GM19035 (cell line): ENCODE measurements around the gene CCDC174.
"Not testable (repeated sequence)": the region's sequence is repeated elsewhere in the genome, so short reads cannot be mapped to it uniquely, and the experiment has no call there.

Source experiments
- ATAC-seq: cut with Tn5 transposase; IDR thresholded peaks from one replicate; pipeline ENCODE4 v1.9.1; 2021; ENCODE audit not compliant: unreplicated experiment

The CCDC174 gene

DNA sequence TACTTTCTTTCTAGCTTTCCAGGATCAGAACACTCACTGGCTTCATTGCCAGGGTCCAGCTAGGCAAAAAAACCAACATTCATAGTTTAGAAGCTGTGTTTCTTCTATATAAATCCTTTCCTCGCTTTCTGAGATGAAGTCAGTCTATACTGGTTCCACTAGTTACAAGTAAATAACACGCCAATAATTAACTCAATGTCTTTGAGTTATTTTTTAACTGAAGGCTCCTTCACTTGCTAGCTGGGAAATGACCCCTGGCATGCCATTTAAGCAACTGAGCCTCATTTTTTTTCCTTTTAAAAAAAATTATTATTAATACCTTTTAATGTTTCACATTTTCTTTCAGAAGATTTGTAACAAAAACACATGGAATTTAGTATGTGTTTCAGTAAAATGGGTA is 2.1 kb upstream of the CCDC174 start:
- no peak for ATAC-seq

DNA sequence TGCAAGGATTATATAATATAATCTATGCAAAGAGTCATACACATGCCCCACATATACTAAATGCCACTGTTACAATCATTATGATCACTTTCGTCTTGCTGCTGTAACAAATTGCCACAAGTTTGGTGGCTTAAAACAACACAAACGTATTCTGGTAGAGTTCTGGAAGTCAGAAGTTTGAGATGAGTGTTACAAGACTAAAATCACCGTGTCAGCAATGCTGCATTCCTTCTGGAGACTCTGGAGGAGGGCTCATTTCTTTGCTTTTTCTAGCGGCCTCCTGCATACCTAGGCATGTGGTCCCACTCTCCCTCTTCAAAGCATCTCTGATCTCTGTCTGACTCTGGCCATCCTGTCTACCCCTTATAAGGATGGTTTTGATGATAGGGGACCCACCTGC is 1.4 kb upstream of the CCDC174 start:
- no peak for ATAC-seq

DNA sequence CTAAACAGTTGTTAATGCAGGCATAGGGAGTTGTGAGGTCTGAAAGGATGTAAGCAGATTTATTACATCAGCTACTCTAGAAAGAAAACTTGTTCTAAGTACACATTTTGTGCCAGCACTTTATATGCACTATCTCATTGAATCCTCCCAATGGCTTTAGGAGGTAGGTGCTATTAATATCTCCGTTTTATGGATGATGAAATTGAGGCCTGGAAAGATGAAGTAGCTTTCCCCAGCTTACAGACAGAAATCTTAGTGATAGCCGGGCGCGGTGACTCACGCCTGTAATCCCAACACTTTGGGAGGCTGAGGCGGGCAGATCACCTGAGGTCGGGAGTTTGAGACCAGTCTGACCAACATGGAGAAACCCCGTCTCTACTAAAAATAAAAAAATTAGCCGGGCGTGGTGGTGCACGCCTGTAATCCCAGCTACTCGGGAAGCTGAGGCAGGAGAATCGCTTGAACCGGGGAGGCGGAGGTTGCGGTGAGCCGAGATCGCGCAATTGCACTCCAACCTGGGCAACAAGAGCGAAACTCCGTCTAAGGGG is 872 bp downstream of the CCDC174 start:
- ATAC-seq, result not testable (repeated sequence)

DNA sequence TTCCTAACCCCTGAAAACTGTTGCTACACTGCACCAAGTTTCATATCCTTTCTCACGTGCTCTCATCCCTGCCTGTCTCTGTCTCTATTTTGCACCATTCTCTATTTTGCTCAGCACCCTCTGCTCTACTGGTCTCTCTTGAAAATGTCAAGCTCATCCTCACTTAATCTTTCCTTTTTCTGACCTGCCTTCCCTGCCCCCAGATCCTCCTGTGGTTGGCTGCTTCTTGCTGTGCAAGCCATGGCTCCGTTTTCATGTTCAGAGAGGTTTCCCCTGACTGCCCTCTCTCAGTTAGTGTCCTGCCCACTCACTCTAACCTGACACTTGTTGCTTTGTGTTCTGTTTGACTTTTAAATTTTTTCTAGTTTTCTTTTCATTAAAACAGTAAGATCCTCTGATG is 6.0 kb downstream of the CCDC174 start:
- ATAC-seq, result no peak

DNA sequence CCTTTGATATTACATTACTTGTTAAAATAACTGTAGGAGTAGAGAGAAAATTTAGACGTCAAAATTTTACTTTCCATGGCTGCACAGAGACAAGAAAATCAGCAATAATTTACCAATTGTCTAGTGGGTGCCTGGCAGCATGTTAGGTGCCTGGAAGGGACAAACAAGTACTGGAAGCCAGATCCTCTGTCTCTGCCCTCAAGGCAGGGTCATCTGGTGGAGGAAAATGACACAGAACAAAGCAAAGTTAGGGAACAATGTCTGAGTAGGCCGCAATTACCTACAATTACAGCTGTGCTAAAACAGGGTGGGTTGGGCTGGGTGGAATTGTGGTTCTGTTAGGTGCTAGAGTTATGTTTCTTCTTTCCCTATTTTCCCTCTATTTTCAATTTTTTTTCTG is 7.4 kb downstream of the CCDC174 start:
- no peak for ATAC-seq

DNA sequence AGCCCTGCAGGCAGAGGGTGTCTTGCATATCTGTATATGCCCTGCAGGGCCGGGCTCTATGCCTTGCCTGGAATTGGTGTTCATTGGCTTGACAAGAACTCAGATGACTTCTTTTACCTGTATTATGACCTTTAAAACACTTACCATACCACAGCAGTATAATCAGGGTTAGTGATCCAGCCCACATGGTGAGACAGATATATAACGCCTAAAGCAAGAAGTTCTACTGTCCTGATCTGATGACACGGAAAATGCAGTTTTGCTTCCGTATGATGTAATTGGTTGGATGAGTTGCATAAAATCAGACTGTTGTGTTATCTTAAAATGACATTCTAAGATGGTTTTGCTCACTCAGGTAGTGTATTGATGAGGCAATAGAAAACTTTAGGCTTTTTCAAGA is 9.4 kb downstream of the CCDC174 start:
- no peak for ATAC-seq

DNA sequence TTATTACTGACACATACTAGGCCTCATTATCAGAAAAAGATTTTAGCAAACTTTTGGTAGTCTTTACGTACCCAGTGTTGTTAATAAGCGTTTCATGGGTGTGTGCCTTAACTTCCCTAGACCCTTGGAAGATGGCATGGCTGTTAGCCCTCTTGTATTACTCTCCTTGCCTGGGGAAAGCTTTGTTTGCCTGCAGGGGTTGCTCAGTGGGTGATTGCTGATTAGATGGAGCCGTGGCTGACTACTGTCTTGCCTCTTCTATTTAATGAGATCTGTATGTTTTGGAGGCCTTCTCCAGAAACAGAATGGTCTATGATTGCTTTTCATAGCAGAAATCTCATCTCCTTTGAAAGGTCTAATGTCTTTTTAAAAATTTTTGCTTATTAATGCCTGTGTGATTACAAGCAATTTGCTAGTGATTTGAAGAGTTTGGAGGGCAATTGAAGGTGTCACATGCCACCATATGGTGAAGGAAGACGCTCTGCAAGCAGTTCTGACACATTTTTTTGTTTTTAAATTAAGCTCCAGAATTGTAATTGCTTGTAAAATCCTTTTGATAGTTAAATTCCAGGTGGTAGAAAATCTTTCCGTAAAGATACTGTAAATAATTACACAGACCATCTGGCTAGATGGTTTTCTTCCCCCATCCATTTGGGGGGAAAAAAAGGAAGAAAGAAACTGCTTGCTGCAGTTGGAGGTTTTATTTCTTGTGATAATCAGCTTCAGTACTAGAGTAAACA is 12.0 kb downstream of the CCDC174 start:
- no peak for ATAC-seq

DNA sequence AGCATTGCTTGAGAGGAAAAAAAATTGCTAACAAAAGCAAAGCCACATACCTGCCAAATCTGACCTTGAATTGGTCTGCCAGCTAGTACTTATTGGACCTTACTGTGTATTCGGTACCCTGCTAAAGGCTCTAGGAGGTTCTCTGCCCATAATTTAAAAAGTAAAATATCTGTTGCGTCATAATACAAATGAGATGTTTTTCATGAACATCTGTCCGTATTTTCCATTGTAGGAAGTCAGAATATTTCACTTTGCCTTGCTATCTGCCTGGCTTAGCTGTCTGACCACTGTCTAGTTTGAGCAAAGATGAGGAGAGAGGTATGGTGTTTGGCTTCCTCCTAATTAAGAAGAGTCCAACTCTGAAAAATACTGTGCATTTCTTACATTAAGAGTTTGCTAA is 12.6 kb downstream of the CCDC174 start:
- ATAC-seq, result no peak

DNA sequence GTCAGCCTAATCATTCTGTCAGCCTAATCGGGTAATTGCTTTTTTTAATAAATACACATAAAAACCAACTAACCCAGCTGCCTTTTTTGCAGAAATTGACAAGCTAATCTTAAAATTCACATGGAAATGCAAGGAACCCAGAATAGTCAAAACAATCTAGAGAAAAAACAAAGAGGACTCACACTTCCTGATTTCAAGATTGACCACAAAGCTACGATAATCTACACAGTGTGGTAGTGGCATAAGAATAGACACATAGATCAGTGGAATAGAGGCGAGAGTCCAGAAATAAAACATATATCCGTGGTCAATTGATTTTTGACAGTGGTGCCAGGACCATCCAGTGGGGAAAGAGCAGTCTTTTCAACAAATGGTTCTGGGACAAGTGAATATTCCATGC is 21.0 kb downstream of the CCDC174 start:
- ATAC-seq, result no peak

DNA sequence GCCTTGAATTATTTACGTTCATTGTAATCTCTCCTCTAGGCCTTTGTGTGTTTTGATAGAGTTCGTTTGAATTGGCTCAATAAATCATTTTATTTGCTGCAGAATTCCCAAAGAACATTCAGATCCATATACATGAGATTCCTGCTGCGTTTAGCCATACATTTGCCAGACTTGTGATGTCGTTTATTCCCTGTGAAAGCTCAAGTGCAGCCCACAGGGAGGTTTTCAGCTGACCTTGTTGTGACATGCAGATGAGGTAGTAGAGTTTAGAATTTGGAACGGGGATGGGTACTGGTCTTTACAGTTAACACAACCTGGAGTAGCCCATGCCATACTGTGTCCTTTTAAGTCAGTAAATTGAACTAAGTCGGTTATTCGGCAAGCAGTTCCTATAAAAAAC is 23.3 kb downstream of the CCDC174 start, which contains the start of gene C3orf20:
Gene C3orf20, plus strand, starts transcription at position 301 of the 400 bp plus-strand sequence. CDS start 7,573 bp downstream, outside the sequence.
- no peak for ATAC-seq

DNA sequence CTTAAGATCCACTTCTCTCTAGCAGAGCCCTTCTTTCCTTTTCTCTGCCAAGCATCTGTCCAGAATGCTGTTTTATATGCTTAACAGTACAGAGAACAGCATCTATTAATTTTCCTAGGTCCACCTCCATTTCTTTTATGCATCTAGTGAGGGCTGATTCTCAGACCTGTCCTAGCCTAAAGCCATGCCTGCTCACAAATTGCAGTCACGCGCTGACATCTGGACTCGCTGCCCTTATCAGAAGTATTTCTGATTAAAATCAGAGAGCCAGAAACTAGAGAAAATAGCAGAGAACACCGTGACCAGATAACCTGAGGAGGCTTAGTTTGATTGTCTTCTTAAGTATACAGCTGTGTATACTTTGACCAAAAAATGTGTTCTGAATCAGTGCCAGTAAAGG is 25.3 kb downstream of the CCDC174 start:
- ATAC-seq, result no peak

DNA sequence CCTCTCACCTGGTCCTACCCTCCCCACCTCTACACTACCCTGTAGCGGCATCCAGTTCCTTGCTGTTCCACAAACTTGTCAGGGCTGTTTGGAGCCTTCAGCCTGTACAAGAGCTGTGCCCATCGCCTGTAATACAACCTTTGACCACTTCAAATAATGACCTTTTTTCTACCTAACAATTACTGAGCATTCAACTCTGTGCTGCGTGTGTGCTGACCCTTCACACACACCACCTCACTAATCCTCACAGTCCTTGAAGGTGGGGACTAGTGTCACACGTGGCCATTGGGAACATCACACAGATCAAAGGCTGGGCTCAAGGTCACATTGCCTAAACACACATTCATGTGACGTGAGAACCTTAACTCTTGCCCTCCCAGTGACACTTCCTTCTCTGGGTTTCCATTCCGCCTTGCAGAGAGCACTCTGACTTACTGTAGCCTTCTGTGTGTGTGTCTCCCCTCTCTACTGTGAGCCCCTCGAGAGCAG is 26.5 kb downstream of the CCDC174 start:
- no peak for ATAC-seq

DNA sequence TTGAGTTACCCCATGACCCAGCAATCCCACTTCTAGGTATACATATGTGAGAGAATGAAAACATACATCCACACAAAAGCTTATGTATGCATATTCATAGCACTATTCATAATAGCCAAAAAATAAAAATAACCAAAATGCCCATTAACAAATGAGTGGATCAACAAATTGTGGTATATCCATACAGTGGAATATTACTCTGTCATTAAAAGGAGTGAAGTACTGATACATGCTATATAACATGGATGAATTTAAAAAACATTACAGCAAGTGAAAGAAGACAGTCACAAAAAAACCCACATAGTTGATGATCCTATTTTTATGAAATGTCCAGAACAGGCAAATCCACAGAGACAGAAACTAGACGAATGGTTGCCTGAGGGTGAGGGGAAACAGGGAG is 28.6 kb downstream of the CCDC174 start:
- no peak for ATAC-seq

DNA sequence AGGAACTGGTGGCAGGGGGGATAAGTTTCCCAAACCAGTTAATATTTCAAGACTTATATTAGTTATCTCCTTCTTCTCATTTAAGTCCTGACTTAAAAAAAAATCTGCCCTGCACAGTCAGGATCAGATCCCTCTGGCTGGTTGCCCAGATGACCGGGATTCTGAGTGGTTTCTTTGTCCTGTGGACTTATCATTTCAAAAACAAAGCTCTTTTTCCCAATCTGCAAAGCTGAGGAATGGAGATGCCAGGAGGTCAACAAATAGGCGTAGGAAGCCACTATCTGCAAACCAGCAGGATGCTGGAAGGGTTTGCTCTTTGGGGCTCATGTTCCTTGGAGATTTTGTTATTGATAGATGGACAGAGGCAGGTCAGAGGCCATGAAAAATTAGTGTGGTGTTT is 29.2 kb downstream of the CCDC174 start:
- ATAC-seq, result no peak

DNA sequence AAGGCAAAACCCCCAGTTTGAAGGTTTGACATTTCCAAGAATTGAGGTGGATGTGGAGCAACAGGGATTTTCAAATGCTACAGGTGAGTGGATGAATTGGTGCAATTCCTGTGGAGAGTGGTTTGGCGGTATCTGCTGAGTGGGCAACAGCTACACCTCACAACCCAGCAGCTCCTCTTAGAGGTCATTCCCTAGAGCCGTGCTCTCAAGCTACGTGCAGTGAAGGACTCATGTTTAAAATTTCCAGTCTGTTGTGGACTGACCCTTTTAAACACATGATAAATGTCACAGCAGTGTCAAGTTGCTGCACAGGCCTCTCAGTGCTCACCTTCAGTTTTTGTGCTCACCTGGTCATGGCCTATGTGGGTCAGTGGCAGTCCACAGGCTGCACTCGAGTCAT is 32.9 kb downstream of the CCDC174 start:
- ATAC-seq, result no peak

DNA sequence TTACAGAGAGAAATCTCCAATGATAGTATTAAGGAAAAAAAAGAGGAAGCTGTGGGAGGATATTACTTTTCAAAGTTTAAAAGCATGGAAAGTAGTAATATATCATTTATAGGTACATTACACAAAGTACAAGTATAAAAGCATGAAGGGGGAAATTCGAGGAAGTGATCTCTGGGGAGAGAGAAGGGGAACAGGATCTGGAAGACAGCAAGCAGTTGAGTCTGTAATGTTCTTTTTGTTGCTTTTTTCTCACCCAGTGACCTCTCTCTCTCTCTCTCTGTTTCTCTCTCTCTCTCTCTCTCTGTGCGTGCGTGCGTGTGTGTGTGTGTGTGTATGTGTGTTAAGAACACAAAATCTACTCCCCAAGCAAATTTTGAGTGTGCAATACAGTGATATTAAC is 33.6 kb downstream of the CCDC174 start:
- no peak for ATAC-seq

DNA sequence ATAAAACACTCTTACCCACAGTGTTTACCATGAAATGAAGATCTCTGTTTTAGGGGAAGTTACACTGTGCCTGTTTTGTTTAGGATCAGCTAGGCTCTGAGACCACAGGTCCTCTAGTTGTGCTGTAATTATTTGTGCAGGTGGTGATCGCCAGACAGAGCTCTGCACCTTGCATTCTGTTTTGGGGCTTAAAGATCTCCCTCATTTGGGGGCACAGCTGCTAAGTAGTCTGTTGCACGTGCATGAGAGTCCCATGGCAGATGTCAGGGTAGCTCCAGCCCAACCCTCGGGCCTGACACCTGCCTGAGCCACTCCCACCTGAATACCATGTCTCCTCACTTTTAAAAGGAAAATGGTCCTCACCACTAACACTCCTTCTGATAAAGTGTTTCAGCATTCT is 35.8 kb downstream of the CCDC174 start:
- ATAC-seq, result no peak

DNA sequence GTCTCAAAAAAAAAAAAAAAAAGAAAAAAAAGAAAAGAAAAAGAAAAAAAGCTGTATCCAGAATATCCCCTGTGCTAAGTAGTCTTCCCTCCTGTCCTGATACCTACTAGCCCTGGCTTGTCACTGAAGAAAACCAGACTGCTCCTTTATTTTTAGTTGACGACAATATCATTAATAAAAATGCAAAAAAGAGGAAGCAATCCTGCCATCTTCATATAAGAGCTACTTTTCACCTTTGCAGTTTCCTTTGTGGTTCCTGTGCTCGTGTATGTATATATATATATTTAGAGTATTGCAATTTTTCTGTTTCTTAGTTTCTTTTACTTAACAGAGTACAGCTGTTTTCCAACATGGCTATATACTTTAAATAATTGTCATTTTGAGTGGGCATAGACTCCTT is 37.0 kb downstream of the CCDC174 start:
- ATAC-seq, result peak; percentile 37

DNA sequence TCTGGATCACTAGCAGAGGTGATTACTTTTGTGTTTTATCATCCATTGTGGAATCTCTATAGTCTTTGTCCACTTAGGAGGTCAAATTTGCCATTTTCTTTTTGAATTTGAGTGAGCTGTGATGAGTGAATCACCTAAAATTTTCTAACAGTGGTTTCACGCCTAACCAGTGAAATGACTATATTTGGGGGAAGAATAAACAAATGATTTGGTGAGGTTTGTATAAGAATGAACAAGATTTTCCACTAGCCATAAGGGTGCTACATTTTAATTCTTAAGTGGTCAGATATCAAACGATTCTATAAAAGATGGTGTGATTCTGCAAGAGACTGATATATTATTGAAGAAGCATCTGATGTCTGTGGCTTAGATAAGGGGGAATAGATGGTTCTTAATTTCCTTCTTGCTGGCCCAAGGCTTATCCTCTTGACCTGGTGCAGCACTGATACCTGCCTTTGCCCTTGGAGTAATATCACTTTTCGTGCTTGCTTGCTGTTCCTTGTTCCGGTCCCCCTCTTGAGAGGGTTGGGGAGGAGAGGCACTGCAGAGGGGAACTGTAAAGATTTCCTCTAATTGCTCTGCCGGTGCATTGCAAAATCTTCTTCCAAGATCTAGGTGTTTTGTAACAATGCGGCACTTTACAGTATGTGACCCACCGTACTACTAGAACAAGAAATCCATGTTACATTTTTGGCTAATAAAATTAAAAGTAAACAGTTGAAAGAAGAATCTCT is 37.9 kb downstream of the CCDC174 start:
- ATAC-seq, result peak; percentile 50

DNA sequence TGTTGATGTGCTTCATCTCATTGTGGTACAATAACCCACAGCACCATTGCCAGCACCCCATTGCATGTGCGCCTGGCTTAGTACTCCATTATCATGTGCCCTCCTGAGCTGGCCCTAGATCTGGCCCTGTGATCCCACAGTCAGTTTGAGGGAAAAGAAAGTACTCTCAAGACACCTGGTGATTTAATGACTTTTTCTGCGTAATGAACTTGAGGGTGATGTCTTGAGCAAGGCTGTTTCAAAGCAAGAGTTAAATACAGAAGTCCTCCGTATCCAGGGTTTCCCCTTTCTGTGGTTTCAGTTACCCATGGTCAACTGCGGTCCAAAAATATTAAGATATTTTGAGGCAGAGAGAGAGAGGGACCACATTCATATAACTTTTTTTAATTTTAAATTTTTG is 39.7 kb downstream of the CCDC174 start:
- ATAC-seq, result peak; percentile 39

DNA sequence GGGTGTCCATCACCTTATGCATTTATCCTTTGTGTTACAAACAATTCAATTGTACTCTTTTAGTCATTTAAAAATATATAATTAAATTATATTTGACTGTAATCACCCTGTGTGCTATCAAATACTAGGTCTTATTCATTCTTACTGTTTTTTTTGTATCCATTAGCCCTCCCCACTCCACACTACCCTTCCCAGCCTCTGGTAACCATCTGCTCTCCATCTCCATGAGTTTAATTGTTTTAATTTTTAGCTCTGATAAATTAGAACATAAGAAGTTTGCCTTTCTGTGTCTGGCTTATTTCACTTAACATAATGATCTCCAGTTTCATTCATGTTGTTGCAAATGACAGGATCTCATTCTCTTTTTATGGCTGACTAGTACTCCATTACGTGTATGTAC is 40.2 kb downstream of the CCDC174 start:
- no peak for ATAC-seq

DNA sequence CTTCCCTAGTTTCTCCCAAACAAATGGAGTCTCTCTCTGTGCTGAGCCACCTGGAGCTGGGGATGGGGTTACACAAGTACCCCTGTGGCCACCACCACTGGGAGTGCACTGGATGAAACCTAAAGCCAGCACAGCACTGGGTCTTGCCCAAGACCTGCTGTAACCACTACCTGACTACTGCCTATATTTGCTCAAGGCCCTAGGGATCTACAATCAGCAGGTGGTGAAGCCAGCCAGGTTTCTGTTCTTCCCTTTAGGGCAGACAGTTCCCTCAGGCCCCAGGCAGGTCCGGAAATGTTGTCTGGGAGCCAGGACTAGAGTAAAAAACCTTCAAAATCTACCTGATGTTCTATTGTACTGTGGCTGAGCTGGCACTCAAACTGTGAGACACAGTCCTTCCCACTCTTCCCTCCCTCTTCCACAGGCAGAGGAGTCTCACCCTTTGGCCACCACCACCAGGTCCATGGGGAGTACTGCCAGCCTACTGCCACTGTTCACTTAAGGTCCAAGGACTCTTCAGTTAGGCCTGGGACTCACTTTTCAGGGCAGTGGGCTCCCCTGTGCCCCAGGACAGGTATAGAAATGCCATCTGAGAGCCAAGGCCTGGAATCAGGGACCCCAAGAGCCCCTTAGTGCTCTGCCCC is 47.2 kb downstream of the CCDC174 start:
- no peak for ATAC-seq
